ENCODE data around the gene SEMA3G. TPM values are rescaled to one million over a fixed set of nuclear protein-coding genes. Genes with fewer than 3 reads are reported as not detected.

The SEMA3G gene
- total RNA-seq, 2 donors from 2014 or later = 0.20 to 0.33 TPM

- no peaks in the 10 kb centered on the region for H3K9me3 Mint-ChIP-seq
- DNase-seq (ENCODE audit: low spot score in 2 of 2) (no peak), ATAC-seq (no peak)
- H3K27ac Mint-ChIP-seq = peak overlapping the region in 1 of 2 donors; percentile 65
- H3K36me3 Mint-ChIP-seq = no peaks in the 10 kb centered on the region
These were observed 2.8 kb upstream of the SEMA3G start for GRCh38 chr3:52447512-52448355.

- Mint-ChIP-seq H3K27ac (peak overlapping the region; percentile 47 to 65), H3K9me3 (no peaks in the 10 kb centered on the region), H3K36me3 (no peaks in the 10 kb centered on the region)
- peak; percentile 64 to 66 for ATAC-seq
- DNase-seq (ENCODE audit: low spot score in 2 of 2) = peak; percentile 69 to 84
These were observed 2.0 kb upstream of the SEMA3G start for GRCh38 chr3:52446631-52447511.

DNA sequence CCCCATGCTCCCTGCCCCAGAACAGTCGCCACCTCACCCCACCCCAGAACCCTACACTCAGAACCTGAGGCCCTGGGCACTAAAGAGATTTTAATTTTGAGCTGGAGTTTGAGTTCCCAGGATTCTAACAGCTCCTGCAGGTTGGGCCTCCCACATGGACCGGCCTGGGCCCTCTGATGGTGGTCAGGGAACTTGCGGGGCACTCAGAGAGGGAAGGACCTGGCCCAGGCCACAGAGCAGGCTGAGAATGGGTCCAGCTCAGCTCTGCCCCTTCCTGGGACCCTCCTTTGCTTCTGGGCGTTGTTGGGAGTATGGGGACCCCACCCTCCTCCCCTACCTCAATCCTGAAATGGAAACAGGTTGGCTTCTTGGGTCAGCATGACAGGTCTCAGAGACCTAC, 1.1 kb upstream of the SEMA3G start:
- Mint-ChIP-seq H3K9me3 (no peaks in the 10 kb centered on the region), H3K27ac (peak overlapping the region in 1 of 2 donors; percentile 80), H3K36me3 (no peaks in the 10 kb centered on the region)
- DNase-seq (ENCODE audit: low spot score in 2 of 2) (no peak), ATAC-seq (no peak)

GRCh38 chr3:52443791-52444687, 864 bp downstream of the SEMA3G start:
- no peaks in the 10 kb centered on the region for H3K36me3 Mint-ChIP-seq
- H3K27ac Mint-ChIP-seq = no peak overlapping the region
- DNase-seq (ENCODE audit: low spot score in 2 of 2) = no peak
- no peak for ATAC-seq
- no peaks in the 10 kb centered on the region for H3K9me3 Mint-ChIP-seq

DNA sequence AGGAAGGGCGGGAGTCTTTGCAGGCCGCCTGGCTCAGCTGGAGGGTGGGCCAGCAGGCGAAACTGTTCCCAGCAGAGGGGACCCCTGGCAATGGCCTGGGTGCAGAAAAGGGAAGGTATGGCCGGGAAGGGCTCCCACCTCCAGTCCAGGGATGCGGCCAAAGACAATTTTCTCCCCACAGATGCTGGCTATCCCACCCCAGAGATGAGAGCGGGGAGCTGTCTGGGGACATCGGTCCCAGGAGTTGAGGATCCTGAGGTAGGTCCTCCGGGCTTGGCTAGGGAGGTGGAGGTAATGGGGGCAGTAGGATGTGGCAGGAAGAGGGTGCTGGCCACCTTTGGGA, 1.7 kb downstream of the SEMA3G start:
- Mint-ChIP-seq H3K36me3 (no peaks in the 10 kb centered on the region), H3K9me3 (no peaks in the 10 kb centered on the region), H3K27ac (peak overlapping the region in 1 of 2 donors; percentile 15)
- ATAC-seq = no peak
- no peak for DNase-seq (ENCODE audit: low spot score in 2 of 2)

DNA sequence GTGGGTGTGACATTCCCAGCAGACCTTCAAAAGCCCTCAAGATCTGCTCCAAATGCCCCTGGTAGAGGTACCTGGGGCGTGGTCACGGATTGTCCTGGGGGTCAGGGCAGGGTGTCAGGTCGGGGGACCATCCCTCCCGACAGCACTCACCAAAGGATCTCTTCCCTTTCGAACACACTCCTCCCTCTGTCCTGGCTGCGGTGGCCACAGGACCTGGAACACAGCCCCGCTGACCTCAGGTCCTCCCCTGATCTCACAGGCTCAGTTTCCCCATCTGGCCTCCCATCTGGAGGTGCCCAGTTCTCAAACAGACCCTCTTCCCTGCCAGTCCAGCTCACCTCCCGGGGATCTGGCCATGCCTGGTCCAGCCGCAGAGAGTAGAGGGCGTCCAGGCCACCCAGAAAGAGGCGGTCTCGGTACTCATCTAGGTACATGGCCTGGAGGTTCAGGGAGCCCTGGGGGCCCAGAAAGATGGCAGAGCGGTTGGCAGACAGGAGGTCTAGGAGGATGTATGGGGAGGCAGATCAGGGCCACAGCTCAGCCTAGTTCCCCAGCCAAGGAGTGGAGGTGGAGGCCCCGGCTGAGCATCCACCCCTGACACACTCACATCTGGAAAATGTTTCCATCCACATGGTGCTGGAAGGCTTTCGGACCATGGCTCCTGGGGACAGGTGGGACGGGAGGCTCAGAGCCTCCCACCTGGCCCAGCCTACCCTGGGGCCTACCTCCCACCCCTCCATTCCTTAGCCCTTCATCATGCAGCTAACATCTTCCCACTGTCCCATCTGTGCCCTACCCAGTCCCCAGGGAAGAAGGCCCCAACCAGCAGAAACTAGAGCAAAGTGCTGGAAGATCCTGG, 2.3 kb downstream of the SEMA3G start:
- ATAC-seq (no peak), DNase-seq (ENCODE audit: low spot score in 2 of 2) (no peak)
- no peaks in the 10 kb centered on the region for H3K36me3 Mint-ChIP-seq
- peak overlapping the region in 1 of 2 donors; percentile 15 for H3K27ac Mint-ChIP-seq
- H3K9me3 Mint-ChIP-seq = no peaks in the 10 kb centered on the region

- DNase-seq (ENCODE audit: low spot score in 2 of 2) (no peak), ATAC-seq (no peak)
- H3K27ac Mint-ChIP-seq = no peak overlapping the region
- no peaks in the 10 kb centered on the region for H3K9me3 Mint-ChIP-seq
- no peaks in the 10 kb centered on the region for H3K36me3 Mint-ChIP-seq
These were observed 3.1 kb downstream of the SEMA3G start for GRCh38 chr3:52441772-52442332.

GRCh38 chr3:52441091-52441771, 3.7 kb downstream of the SEMA3G start:
- ATAC-seq (no peak), DNase-seq (ENCODE audit: low spot score in 2 of 2) (no peak)
- H3K27ac Mint-ChIP-seq = no peak overlapping the region
- H3K9me3 Mint-ChIP-seq = no peaks in the 10 kb centered on the region
- H3K36me3 Mint-ChIP-seq = no peaks in the 10 kb centered on the region

DNA sequence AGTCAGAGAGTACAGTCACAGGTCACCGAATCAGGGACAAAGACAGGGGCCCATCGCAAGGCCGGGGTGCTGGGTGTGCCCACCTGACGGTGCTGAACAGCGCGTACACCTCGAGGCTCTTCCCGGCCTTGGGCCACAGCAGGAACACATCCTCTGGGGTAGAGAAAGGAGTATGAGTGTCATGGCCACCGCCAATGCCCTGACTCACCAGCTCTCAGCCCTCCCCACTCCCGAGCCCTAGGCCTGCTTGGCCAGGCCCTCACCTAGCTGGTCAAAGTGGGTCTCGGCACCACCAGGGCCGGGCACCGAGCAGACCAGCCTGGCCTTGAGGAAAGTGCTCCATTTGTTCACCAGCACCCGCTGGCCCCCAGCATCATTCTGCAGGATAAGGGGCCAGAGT, 4.2 kb downstream of the SEMA3G start:
- no peaks in the 10 kb centered on the region for H3K9me3 Mint-ChIP-seq
- H3K27ac Mint-ChIP-seq = peak overlapping the region in 1 of 2 donors; percentile 38
- no peak for ATAC-seq
- no peak for DNase-seq (ENCODE audit: low spot score in 2 of 2)
- H3K36me3 Mint-ChIP-seq = no peaks in the 10 kb centered on the region

- ATAC-seq (no peak), DNase-seq (ENCODE audit: low spot score in 2 of 2) (no peak)
- peak overlapping the region in 1 of 2 donors; percentile 38 for H3K27ac Mint-ChIP-seq
- no peaks in the 10 kb centered on the region for H3K36me3 Mint-ChIP-seq
- no peaks in the 10 kb centered on the region for H3K9me3 Mint-ChIP-seq
These were observed 4.7 kb downstream of the SEMA3G start for GRCh38 chr3:52440249-52440551.

GRCh38 chr3:52439426-52440248, 5.3 kb downstream of the SEMA3G start:
- Mint-ChIP-seq H3K27ac (no peak overlapping the region), H3K36me3 (no peaks in the 10 kb centered on the region), H3K9me3 (no peaks in the 10 kb centered on the region)
- DNase-seq (ENCODE audit: low spot score in 2 of 2) (no peak), ATAC-seq (no peak)

- Mint-ChIP-seq H3K9me3 (no peaks in the 10 kb centered on the region), H3K36me3 (no peaks in the 10 kb centered on the region), H3K27ac (no peak overlapping the region)
- no peak for ATAC-seq
- no peak for DNase-seq (ENCODE audit: low spot score in 2 of 2)
These were observed 6.1 kb downstream of the SEMA3G start for GRCh38 chr3:52438579-52439425.

- ATAC-seq (no peak), DNase-seq (ENCODE audit: low spot score in 2 of 2) (no peak)
- H3K36me3 Mint-ChIP-seq = no peaks in the 10 kb centered on the region
These were observed 6.9 kb downstream of the SEMA3G start for GRCh38 chr3:52438104-52438376.

More at GRCh38 chr3:52438104-52438376, 6.9 kb downstream of the SEMA3G start:
- Mint-ChIP-seq H3K27ac (no peak overlapping the region), H3K9me3 (no peaks in the 10 kb centered on the region)

Data from activated naive CD4-positive, alpha-beta T cell treated with anti-CD3 and anti-CD28 coated beads, Interleukin-2, amount 50 U/mL, for 72 hours (primary cell).